Measurements from ENCODE around the gene HOXA4.
A peak's percentile ranks its signal among the peaks of the same experiment; 100 is the strongest.

The HOXA4 gene

DNA sequence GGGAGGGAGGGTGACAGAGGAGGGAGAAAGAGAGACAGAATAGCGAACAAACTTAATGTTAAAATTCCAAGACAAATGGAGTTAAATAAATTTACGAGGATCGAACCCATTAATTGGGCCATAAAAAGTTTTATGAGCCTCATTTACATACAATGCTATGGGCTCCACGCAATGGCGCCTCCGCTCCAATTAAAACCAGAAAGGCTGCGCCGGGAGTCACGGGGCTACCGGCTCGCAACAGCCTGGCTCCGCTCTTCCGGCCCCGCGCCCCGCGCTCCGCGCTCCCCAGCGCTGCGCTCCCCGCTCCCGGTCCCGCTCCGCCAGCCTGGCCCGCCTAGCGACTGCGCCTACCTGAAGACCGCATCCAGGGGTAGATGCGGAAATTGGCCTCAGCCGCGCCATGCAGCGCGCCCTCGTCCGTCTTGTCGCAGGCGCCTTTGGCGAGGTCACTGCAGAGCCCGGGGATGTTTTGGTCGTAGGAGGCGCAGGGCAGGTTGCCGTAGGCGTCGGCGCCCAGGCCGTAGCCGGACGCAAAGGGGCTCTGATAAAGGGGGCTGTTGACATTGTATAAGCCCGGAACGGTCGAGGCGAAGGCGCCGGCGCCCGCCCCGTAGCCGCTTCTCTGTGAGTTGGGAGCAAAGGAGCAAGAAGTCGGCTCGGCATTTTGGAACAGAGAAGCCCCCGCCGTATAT lies 25.4 kb upstream of the HOXA4 start:
- H3K4me3 ChIP-seq (replicated peaks; ENCODE audit: low read depth, low read length) = peak overlapping the region; percentile 45
- no peak for DNase-seq (ENCODE audit: extremely low read depth, insufficient read length)

DNA sequence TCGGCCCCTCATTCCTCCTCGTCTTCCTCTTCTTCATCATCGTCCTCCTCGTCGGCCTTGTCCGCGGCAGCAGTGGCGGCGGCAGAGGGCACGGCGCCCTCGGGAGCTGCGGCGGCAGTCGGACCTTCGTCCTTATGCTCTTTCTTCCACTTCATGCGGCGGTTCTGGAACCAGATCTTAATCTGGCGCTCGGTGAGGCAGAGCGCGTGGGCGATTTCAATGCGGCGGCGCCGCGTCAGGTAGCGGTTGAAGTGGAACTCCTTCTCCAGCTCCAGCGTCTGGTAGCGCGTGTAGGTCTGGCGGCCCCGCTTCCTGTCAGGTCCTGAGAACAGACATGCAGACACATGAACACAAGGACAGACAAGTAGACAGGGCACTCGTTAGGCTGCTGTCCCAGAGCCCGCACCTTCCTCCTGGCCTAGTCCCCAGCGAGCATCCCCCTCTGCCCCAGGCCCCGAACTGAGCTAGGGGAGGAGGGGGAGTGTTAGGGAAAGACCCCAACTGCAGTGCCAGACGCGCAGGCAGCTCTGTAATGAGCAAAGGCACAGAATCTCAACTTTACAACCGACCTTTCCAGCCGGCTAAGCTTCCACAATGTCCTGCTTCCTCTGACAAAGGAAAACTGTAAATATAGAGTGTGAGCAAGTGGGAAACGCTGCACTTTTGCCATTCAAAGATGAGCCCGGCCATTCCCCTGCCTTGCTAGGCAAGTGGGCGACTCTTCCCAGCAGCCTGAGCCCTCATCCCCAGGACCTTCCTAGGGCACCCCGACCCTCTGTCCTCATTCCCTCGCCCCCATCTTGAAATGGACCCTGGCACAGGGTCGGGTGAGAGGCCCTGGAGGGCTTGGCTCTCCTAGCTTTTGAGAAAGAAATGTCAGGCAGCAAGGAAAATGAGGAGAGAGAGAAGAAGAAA lies 24.6 kb upstream of the HOXA4 start:
- Histone ChIP-seq H3K4me3 (replicated peaks; ENCODE audit: low read depth, low read length) (peak overlapping the region; percentile 45), H3K27me3 (replicated peaks; ENCODE audit: control insufficient read depth, insufficient read depth, low read length) (peaks cover 2% of the 10 kb centered on the region), H3K36me3 (ENCODE audit: control insufficient read depth, insufficient read depth, low read length) (no peaks in the 10 kb centered on the region)
- no peak for TF ChIP-seq CTCF (IDR thresholded peaks at IDR 0.05; ENCODE audit: insufficient read depth, low read length, poor library complexity, severe bottlenecking)
- DNase-seq (ENCODE audit: extremely low read depth, insufficient read length) = no peak

More for the DNA sequence above, 25.4 kb upstream of the HOXA4 start:
- H3K27me3 ChIP-seq (replicated peaks; ENCODE audit: control insufficient read depth, insufficient read depth, low read length) = peaks cover 2% of the 10 kb centered on the region
- no peak for TF ChIP-seq CTCF (IDR thresholded peaks at IDR 0.05; ENCODE audit: insufficient read depth, low read length, poor library complexity, severe bottlenecking)
- no peaks in the 10 kb centered on the region for H3K36me3 ChIP-seq (ENCODE audit: control insufficient read depth, insufficient read depth, low read length)

GRCh38 chr7:27154369-27154768 lies 23.8 kb upstream of the HOXA4 start:
- no peak for TF ChIP-seq CTCF (IDR thresholded peaks at IDR 0.05; ENCODE audit: insufficient read depth, low read length, poor library complexity, severe bottlenecking)
- no peak overlapping the region for H3K4me3 ChIP-seq (replicated peaks; ENCODE audit: low read depth, low read length)
- peaks cover 2% of the 10 kb centered on the region for H3K27me3 ChIP-seq (replicated peaks; ENCODE audit: control insufficient read depth, insufficient read depth, low read length)
- DNase-seq (ENCODE audit: extremely low read depth, insufficient read length) = no peak
- no peaks in the 10 kb centered on the region for H3K36me3 ChIP-seq (ENCODE audit: control insufficient read depth, insufficient read depth, low read length)

DNA sequence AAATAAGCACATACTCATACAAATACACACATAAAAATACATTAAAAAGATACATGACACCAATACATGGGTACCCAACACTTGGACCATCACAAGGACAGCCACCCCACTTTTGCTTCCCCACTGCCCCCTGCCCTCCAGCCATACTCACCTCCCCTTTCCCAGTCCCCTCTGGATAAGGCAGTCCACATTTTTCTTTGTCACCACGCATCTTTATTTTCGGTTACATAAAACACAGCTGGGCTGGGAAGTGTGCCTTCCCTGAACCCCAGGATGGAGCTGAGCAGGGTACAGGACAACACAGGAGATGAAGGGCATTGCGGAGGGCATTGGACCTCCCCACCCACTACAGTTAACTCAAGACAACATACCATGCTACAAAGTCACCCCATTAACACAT lies 23.0 kb upstream of the HOXA4 start:
- no peak overlapping the region for H3K4me3 ChIP-seq (replicated peaks; ENCODE audit: low read depth, low read length)

GRCh38 chr7:27152816-27153442 lies 22.4 kb upstream of the HOXA4 start:
- TF ChIP-seq CTCF (IDR thresholded peaks at IDR 0.05; ENCODE audit: insufficient read depth, low read length, poor library complexity, severe bottlenecking) = no peak

More for the DNA sequence above, 23.0 kb upstream of the HOXA4 start:
- TF ChIP-seq CTCF (IDR thresholded peaks at IDR 0.05; ENCODE audit: insufficient read depth, low read length, poor library complexity, severe bottlenecking) = no peak
- no peak for DNase-seq (ENCODE audit: extremely low read depth, insufficient read length)
- Histone ChIP-seq H3K27me3 (replicated peaks; ENCODE audit: control insufficient read depth, insufficient read depth, low read length) (no peaks in the 10 kb centered on the region; the same call in 1 of the 2 replicates), H3K36me3 (ENCODE audit: control insufficient read depth, insufficient read depth, low read length) (no peaks in the 10 kb centered on the region)

More at GRCh38 chr7:27152816-27153442, 22.4 kb upstream of the HOXA4 start:
- Histone ChIP-seq H3K27me3 (replicated peaks; ENCODE audit: control insufficient read depth, insufficient read depth, low read length) (peaks cover 2% of the 10 kb centered on the region; the same call in 1 of the 2 replicates), H3K4me3 (replicated peaks; ENCODE audit: low read depth, low read length) (no peak overlapping the region), H3K36me3 (ENCODE audit: control insufficient read depth, insufficient read depth, low read length) (no peaks in the 10 kb centered on the region)
- DNase-seq (ENCODE audit: extremely low read depth, insufficient read length) = no peak
